GF-D8 (cell line): ENCODE results near the gene LTBP1.
"Not testable (repeated sequence)": the region's sequence is repeated elsewhere in the genome, so short reads cannot be mapped to it uniquely, and the experiment has no call there.

Source experiments
- DNase-seq: peaks from one replicate; lab custom pipeline; 2025; lab: John Stamatoyannopoulos, UW

LTBP1 gene

GRCh38 chr2:33229646-33230045, 282.9 kb downstream of the LTBP1 start:
- no peak for DNase-seq

- DNase-seq = no peak
Measured at GRCh38 chr2:33230195-33230594, 283.4 kb downstream of the LTBP1 start.

- DNase-seq = no peak
Measured at GRCh38 chr2:33230842-33231241, 284.1 kb downstream of the LTBP1 start.

GRCh38 chr2:33235559-33235958, 288.8 kb downstream of the LTBP1 start:
- not testable (repeated sequence) for DNase-seq

- DNase-seq = no peak
Measured at GRCh38 chr2:33236482-33237385, 290.0 kb downstream of the LTBP1 start.

- DNase-seq = no peak
Measured at GRCh38 chr2:33238111-33238510, 291.4 kb downstream of the LTBP1 start.

- no peak for DNase-seq
Measured at GRCh38 chr2:33240178-33240577, 293.4 kb downstream of the LTBP1 start.

- no peak for DNase-seq
Measured at GRCh38 chr2:33241072-33241471, 294.3 kb downstream of the LTBP1 start.

- no peak for DNase-seq
Measured at GRCh38 chr2:33241581-33241980, 294.8 kb downstream of the LTBP1 start.

GRCh38 chr2:33242845-33243244, 296.1 kb downstream of the LTBP1 start:
- DNase-seq = no peak

GRCh38 chr2:33246432-33246831, 299.7 kb downstream of the LTBP1 start:
- no peak for DNase-seq

GRCh38 chr2:33247365-33247764, 300.6 kb downstream of the LTBP1 start:
- no peak for DNase-seq

- no peak for DNase-seq
Measured at GRCh38 chr2:33250417-33251029, 303.8 kb downstream of the LTBP1 start.

- DNase-seq = no peak
Measured at GRCh38 chr2:33256162-33256755, 309.5 kb downstream of the LTBP1 start.

GRCh38 chr2:33258387-33258786, 311.6 kb downstream of the LTBP1 start:
- DNase-seq = no peak

- DNase-seq = no peak
Measured at GRCh38 chr2:33262097-33262496, 315.3 kb downstream of the LTBP1 start.

- DNase-seq = no peak
Measured at GRCh38 chr2:33264766-33265165, 318.0 kb downstream of the LTBP1 start.

- DNase-seq = no peak
Measured at GRCh38 chr2:33265584-33266338, 319.0 kb downstream of the LTBP1 start.

- DNase-seq = no peak
Measured at GRCh38 chr2:33266467-33266866, 319.7 kb downstream of the LTBP1 start.

- no peak for DNase-seq
Measured at GRCh38 chr2:33267043-33267442, 320.3 kb downstream of the LTBP1 start.

GRCh38 chr2:33267756-33268155, 321.0 kb downstream of the LTBP1 start:
- no peak for DNase-seq

GRCh38 chr2:33268246-33268831, 321.6 kb downstream of the LTBP1 start:
- DNase-seq = no peak
